SU-DHL-6 (cell line): ENCODE results near the gene CDK13.

ENCODE experiments used
- H2AFZ ChIP-seq: fragments of 200-600 bp; sonication (generic); 2 replicates; pipeline ENCODE4 v1.6.1; 2014; ENCODE audit warnings: low read depth, mild to moderate bottlenecking, moderate library complexity, mixed read lengths, antibody characterized with exemption, low read length; ENCODE audit not compliant: severe bottlenecking
- H3F3A ChIP-seq: fragments of 200-600 bp; shearing (Covaris generic); 2 replicates; pipeline ENCODE4 v1.6.0; 2016; ENCODE audit warnings: antibody characterized with exemption, mild to moderate bottlenecking; ENCODE audit not compliant: insufficient read depth
- H3K27ac ChIP-seq: fragments of 200-600 bp; sonication (generic); 2 replicates; pipeline ENCODE4 v1.5.1; 2016; ENCODE audit warnings: low read depth, mild to moderate bottlenecking, low read length, moderate library complexity, mixed read lengths
- H3K27me3 ChIP-seq: fragments of 200-600 bp; sonication (generic), shearing (Covaris generic); 2 replicates; pipeline ENCODE4 v1.6.0; 2014; ENCODE audit warnings: mild to moderate bottlenecking, low read length
- H3K36me3 ChIP-seq: fragments of 200-600 bp; sonication (generic); 2 replicates; pipeline ENCODE4 v1.6.1; 2014; ENCODE audit warnings: mild to moderate bottlenecking, low read length, mixed read lengths
- H3K4me2 ChIP-seq: fragments of 300-600, 200-600 bp; shearing (Covaris generic), sonication (generic); 2 replicates; pipeline ENCODE4 v1.6.0; 2014; ENCODE audit warnings: low read length, low read depth, mild to moderate bottlenecking; ENCODE audit not compliant: poor library complexity, severe bottlenecking
- H3K4me3 ChIP-seq: fragments of 200-600 bp; sonication (generic); 2 replicates; pipeline ENCODE4 v1.5.1; 2014; ENCODE audit warnings: antibody characterized with exemption, low read length, mild to moderate bottlenecking, mixed read lengths; ENCODE audit not compliant: insufficient read depth, poor library complexity, severe bottlenecking
- H3K79me2 ChIP-seq: fragments of 200-600 bp; sonication (generic); 2 replicates; pipeline ENCODE4 v1.6.1; 2014; ENCODE audit warnings: mild to moderate bottlenecking, low read length, moderate library complexity; ENCODE audit not compliant: insufficient read depth
- H3K9ac ChIP-seq: fragments of 200-600 bp; sonication (generic); 2 replicates; pipeline ENCODE4 v1.7.0; 2014; ENCODE audit warnings: mild to moderate bottlenecking, low read length
- H3K9me2 ChIP-seq: fragments of 200-600 bp; sonication (generic); replicated peaks from 2 replicates; pipeline ENCODE4 v1.6.1; 2014; ENCODE audit warnings: low read length; ENCODE audit not compliant: insufficient read depth
- H3K9me3 ChIP-seq: fragments of 200-600 bp; sonication (generic); 2 replicates; pipeline ENCODE4 v1.6.1; 2014; ENCODE audit warnings: low read length, mixed read lengths; ENCODE audit not compliant: insufficient read depth
- H4K20me1 ChIP-seq: fragments of 200-600 bp; sonication (generic); 2 replicates; pipeline ENCODE4 v1.6.1; 2014; ENCODE audit warnings: low read depth, mild to moderate bottlenecking, antibody characterized with exemption, low read length, moderate library complexity, mixed read lengths
- EZH2phosphoT487 ChIP-seq: fragments of 200-600 bp; sonication (generic), shearing (Covaris generic); conservative IDR thresholded peaks from 2 replicates; pipeline ENCODE4 v1.6.1; 2018; ENCODE audit warnings: mild to moderate bottlenecking, antibody characterized with exemption, low read length, moderate library complexity, mixed read lengths
- TF ChIP-seq, protein P1 (sequence below): fragments of 200-600 bp; sonication (generic); IDR thresholded peaks from one replicate; pipeline ENCODE4 v1.5.1; 2017; ENCODE audit warnings: antibody characterized with exemption, mild to moderate bottlenecking, low read length, moderate library complexity; ENCODE audit not compliant: insufficient read depth, poor library complexity, severe bottlenecking

CDK13 gene

DNA sequence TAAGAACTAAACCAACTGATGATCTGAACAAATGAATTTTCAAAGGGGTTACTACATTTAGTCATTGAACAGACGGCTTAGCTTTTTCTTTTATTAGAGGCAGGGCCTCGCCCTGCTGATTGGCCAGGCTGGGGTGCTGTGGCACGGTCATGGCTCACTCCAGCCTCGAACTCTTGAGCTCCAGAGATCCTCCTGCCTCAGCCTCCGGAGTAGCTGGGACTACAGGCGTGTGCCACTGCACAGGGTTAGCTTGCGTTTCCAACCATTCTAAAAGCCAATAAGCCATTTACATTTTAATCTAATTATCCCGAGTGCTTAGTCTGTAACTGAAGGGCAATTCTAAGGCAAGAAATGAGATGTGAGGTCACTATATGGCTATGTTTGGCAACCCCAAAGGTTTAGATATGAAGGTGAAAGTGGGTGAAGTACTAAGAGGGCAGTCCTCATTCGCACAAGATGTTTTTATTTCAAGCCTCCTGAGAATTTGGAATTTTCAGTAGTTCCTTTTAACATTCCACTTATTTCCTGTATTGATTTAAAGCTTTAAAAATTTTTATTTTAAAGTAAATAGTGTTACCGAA, 1.6 kb upstream of the CDK13 start:
- H3K9me2 ChIP-seq = no peaks in the 10 kb centered on the region
- TF ChIP-seq, protein P1, sequence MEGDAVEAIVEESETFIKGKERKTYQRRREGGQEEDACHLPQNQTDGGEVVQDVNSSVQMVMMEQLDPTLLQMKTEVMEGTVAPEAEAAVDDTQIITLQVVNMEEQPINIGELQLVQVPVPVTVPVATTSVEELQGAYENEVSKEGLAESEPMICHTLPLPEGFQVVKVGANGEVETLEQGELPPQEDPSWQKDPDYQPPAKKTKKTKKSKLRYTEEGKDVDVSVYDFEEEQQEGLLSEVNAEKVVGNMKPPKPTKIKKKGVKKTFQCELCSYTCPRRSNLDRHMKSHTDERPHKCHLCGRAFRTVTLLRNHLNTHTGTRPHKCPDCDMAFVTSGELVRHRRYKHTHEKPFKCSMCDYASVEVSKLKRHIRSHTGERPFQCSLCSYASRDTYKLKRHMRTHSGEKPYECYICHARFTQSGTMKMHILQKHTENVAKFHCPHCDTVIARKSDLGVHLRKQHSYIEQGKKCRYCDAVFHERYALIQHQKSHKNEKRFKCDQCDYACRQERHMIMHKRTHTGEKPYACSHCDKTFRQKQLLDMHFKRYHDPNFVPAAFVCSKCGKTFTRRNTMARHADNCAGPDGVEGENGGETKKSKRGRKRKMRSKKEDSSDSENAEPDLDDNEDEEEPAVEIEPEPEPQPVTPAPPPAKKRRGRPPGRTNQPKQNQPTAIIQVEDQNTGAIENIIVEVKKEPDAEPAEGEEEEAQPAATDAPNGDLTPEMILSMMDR = no peak
- TF ChIP-seq EZH2phosphoT487 = no peak
- peak overlapping the region; percentile 95 for H3K4me2 ChIP-seq
- H3F3A ChIP-seq = peaks cover 23% of the 10 kb centered on the region
- H3K9me3 ChIP-seq = no peaks in the 10 kb centered on the region
- H3K79me2 ChIP-seq = peaks cover 33% of the 10 kb centered on the region
- H3K27me3 ChIP-seq = no peaks in the 10 kb centered on the region
- H2AFZ ChIP-seq = peak overlapping the region; percentile 23
- peak overlapping the region; percentile 96 for H3K27ac ChIP-seq
- H3K36me3 ChIP-seq = peaks cover 8% of the 10 kb centered on the region
- peaks cover 18% of the 10 kb centered on the region for H4K20me1 ChIP-seq
- H3K4me3 ChIP-seq = peak overlapping the region; percentile 76
- peak overlapping the region; percentile 98 for H3K9ac ChIP-seq

DNA sequence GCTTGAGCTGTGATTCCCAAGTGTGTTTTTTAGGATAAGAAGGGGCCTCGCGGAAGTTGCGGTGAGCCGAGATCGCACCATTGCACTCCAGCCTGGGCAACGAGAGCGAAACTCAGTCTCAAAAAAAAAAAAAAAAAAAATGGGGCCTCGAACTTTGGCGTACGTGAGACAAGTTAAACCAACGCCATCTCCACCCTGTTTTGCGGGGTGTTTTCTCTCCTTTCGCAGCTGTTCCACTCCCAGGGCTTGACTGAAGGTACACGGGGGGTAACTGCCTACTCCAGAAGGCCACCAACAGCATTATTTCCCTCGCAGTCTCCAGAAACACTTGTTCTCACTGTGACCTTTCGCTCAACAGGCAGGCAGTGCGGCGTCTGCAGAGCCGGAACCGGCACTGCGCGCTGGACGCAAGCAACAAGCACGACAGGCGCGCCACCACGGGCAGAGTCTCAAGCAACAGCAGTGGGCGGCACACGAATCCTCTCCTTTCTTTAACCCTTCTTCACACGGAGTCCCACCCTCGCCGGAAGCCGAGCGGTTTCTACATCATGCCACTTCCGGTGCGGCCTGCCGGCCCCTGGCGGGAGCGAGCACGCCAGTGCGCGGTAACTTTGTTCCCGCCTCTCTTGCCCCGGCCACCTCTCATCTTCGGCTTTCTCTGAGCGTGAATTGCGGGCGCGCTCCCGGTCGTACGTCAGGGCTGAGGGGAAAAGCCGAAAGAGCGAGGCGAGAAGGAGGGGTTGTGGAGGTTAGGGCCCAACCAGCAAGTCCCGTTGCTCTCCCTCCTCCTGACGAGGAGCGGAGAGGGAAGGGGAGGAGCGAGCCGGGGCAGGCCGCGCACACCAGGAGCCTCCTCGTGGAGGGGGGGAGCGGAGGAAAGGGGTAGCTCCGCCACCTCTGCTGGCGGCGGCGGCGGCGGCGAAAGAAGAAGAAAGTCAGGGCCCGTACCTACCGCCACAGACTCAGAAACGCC, 814 bp upstream of the CDK13 start:
- H3K9me2 ChIP-seq = no peaks in the 10 kb centered on the region
- no peaks in the 10 kb centered on the region for H3K27me3 ChIP-seq
- H2AFZ ChIP-seq = peak overlapping the region; percentile 74
- H4K20me1 ChIP-seq = peaks cover 26% of the 10 kb centered on the region
- H3K9me3 ChIP-seq = no peaks in the 10 kb centered on the region
- H3F3A ChIP-seq = peaks cover 23% of the 10 kb centered on the region
- peak overlapping the region; percentile 98 for H3K9ac ChIP-seq
- H3K79me2 ChIP-seq = peaks cover 41% of the 10 kb centered on the region
- peak overlapping the region; percentile 93 for H3K4me3 ChIP-seq
- H3K4me2 ChIP-seq = peak overlapping the region; percentile 95
- peak overlapping the region; percentile 96 for H3K27ac ChIP-seq
- TF ChIP-seq EZH2phosphoT487 = no peak
- TF ChIP-seq, protein P1 = no peak
- H3K36me3 ChIP-seq = peaks cover 16% of the 10 kb centered on the region

DNA sequence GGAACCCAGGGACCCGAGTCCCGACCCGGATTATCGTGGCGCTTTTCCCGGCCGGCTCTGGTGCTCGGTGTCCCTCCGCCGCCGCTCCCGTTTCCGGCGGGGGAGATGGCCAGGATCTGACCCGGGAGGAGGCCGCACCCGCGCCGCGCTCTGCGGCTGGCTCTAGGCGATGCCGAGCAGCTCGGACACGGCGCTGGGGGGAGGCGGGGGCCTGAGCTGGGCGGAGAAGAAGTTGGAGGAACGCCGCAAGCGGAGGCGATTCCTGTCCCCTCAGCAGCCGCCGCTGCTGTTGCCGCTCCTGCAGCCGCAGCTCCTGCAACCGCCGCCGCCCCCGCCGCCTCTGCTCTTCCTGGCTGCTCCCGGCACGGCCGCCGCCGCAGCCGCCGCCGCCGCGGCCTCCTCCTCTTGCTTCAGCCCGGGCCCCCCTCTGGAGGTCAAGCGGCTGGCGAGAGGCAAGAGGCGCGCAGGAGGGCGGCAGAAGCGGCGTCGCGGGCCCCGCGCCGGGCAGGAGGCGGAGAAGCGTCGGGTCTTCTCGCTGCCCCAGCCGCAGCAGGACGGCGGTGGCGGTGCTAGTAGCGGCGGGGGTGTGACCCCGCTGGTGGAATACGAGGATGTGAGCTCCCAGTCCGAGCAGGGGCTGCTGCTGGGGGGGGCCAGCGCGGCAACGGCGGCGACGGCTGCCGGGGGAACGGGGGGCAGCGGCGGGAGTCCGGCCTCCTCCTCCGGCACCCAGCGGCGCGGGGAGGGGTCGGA, 593 bp downstream of the CDK13 start:
- peak overlapping the region; percentile 96 for H3K27ac ChIP-seq
- peak overlapping the region; percentile 93 for H3K4me3 ChIP-seq
- H3K9ac ChIP-seq = peak overlapping the region; percentile 98
- no peaks in the 10 kb centered on the region for H3K9me3 ChIP-seq
- TF ChIP-seq EZH2phosphoT487 = no peak
- TF ChIP-seq, protein P1 = no peak
- no peaks in the 10 kb centered on the region for H3K9me2 ChIP-seq
- peaks cover 40% of the 10 kb centered on the region for H4K20me1 ChIP-seq
- peak overlapping the region; percentile 92 for H3K4me2 ChIP-seq
- H2AFZ ChIP-seq = peak overlapping the region; percentile 74
- peaks cover 17% of the 10 kb centered on the region for H3K36me3 ChIP-seq
- H3K27me3 ChIP-seq = no peaks in the 10 kb centered on the region
- peaks cover 23% of the 10 kb centered on the region for H3F3A ChIP-seq
- H3K79me2 ChIP-seq = peaks cover 55% of the 10 kb centered on the region
